ENCODE results near the gene UNC119.

- no peak for TF ChIP-seq TAF1 (IDR thresholded peaks at IDR 0.05; ENCODE audit: low read depth)
- TF ChIP-seq REST (IDR thresholded peaks at IDR 0.05; ENCODE audit: borderline replicate concordance): no peak
- no peak for TF ChIP-seq EP300 (conservative IDR thresholded peaks at IDR 0.05; ENCODE audit: poor library complexity, severe bottlenecking)
These were observed 44.2 kb downstream of the UNC119 start for GRCh38 chr17:28508211-28508724.

Data from neural cell (in vitro differentiated cells).